GM21515 (cell line): ENCODE data around the gene RAD51B.
"Not testable (repeated sequence)": the region's sequence is repeated elsewhere in the genome, so short reads cannot be mapped to it uniquely, and the experiment has no call there.

Source experiments
- ATAC-seq: cut with Tn5 transposase; IDR thresholded peaks from one replicate; pipeline ENCODE4 v1.9.1; 2021; ENCODE audit not compliant: unreplicated experiment

Gene RAD51B

GRCh38 chr14:68698773-68699172 is 879.2 kb downstream of the RAD51B start:
- ATAC-seq = not testable (repeated sequence)

- ATAC-seq = no peak
Measured at GRCh38 chr14:68701001-68701741, 881.6 kb downstream of the RAD51B start.

GRCh38 chr14:68702135-68702534 is 882.6 kb downstream of the RAD51B start:
- no peak for ATAC-seq

GRCh38 chr14:68702578-68702977 is 883.0 kb downstream of the RAD51B start:
- ATAC-seq = no peak

GRCh38 chr14:68703093-68703492 is 883.5 kb downstream of the RAD51B start:
- no peak for ATAC-seq

- ATAC-seq = no peak
Measured at GRCh38 chr14:68704736-68705720, 885.4 kb downstream of the RAD51B start.

GRCh38 chr14:68705741-68706283 is 886.2 kb downstream of the RAD51B start:
- no peak for ATAC-seq

GRCh38 chr14:68707482-68707881 is 887.9 kb downstream of the RAD51B start:
- ATAC-seq = no peak

- no peak for ATAC-seq
Measured at GRCh38 chr14:68708343-68708742, 888.8 kb downstream of the RAD51B start.

GRCh38 chr14:68709007-68709406 is 889.4 kb downstream of the RAD51B start:
- no peak for ATAC-seq

GRCh38 chr14:68710776-68711175 is 891.2 kb downstream of the RAD51B start:
- ATAC-seq = no peak

GRCh38 chr14:68711561-68712309 is 892.2 kb downstream of the RAD51B start:
- ATAC-seq = no peak

GRCh38 chr14:68712703-68713370 is 893.3 kb downstream of the RAD51B start:
- no peak for ATAC-seq

- ATAC-seq = no peak
Measured at GRCh38 chr14:68713782-68714181, 894.2 kb downstream of the RAD51B start.

- ATAC-seq = no peak
Measured at GRCh38 chr14:68714991-68715924, 895.7 kb downstream of the RAD51B start.

GRCh38 chr14:68716698-68717097 is 897.1 kb downstream of the RAD51B start:
- ATAC-seq = no peak

GRCh38 chr14:68718023-68718990 is 898.7 kb downstream of the RAD51B start:
- ATAC-seq = no peak
